ENCODE data around the gene MCCC1.
A peak's percentile ranks its signal among the peaks of the same experiment; 100 is the strongest.
"Not testable (repeated sequence)": the region's sequence is repeated elsewhere in the genome, so short reads cannot be mapped to it uniquely, and the experiment has no call there.

Gene MCCC1
- total RNA-seq: 23.7 to 33.7 reads per million in 2 donors

- DNase-seq: peak; percentile 97
These were observed at the start of gene MCCC1 for GRCh38 chr3:183099026-183099837. Gene MCCC1, minus strand, starts transcription at chr3:183099496. Its CDS starts 56 bp downstream, at chr3:183099440.

DNA sequence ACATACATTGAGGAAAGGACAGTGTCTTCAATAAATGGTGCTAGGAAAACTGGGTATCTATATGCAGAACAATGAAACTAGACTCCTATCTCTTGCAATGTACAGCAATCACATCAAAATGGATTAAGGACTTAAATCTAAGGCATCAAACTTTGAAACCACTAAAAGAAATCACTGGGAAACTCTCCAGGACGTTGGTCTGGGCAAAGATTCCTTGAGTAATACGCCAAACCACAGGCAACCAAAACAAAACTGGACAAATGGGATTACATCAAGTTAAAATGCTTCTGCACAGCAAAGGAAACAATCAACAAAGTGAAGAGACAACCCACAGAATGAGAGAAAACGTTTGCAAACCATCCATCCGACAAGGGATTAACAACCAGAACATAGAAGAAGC is 48.8 kb upstream of the MCCC1 start:
- no peak for DNase-seq

- no peak for DNase-seq
These were observed 45.1 kb upstream of the MCCC1 start for GRCh38 chr3:183144363-183144762.

GRCh38 chr3:183142199-183142598 is 42.9 kb upstream of the MCCC1 start:
- no peak for DNase-seq

DNA sequence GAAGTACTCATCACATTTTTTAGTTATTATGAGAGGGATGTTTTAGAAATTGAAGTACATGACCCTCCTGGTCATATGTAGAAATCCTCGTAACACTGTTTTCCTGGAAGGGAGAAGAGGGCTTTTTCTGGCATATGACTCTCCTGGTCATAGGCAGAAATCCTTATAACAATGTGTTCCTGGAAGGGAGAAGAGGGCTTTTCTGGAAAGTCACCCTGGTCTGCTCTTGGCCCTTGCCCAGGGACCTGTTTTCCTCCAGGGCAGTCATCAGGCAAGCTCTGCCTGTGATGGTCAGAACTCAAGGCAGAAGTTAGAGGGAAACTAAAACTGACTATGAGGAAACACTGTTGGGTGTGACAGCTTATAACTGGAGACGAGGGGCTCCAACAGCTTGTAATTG is 35.5 kb upstream of the MCCC1 start:
- no peak for DNase-seq

DNA sequence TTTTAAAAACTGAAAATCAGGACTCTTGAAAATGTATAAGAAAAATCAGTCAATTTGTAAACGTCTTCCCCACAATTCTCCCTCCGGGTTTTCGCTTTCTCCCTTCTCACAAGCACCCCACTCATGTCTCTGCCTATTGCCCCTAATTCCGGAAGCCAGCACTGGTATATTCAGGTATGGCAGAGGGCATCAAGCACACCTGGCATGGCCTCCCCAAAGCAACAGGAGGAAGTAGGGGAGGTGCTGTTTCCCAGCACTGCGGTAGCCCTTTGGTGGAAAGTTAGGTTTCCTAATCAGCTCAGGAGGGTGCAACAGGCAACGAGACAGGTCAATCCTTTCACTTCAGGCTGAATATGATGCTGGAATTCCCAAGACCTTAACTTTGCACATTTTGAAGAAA is 33.1 kb upstream of the MCCC1 start:
- DNase-seq: no peak

- DNase-seq: no peak
These were observed 32.4 kb upstream of the MCCC1 start for GRCh38 chr3:183131735-183132134.

DNA sequence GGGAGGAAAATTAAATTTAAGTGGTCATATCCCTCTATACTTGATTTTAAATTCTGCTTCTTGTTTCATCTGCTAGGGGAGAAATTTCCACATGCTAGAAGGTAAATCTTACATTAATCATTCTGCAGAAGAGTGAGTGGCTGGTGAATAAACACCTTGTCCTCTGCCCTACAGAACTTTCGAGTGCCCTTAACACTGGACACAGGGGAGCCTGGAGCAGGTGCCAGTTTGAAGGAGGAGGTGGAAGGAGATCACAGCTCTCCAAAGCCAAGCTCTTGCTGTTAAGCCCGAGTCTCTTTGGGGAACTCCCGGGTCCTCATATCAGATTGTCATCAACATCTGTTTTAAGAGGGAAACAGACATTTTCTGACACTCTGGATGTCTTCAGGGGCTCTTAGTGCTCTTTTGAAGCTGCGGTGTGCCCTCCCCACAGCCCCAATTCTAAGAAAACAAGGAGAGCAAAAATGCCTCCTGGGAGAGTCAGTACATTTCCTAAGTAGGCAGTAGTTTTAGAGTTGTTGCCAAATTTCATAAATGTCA is 32.0 kb upstream of the MCCC1 start:
- no peak for DNase-seq

DNA sequence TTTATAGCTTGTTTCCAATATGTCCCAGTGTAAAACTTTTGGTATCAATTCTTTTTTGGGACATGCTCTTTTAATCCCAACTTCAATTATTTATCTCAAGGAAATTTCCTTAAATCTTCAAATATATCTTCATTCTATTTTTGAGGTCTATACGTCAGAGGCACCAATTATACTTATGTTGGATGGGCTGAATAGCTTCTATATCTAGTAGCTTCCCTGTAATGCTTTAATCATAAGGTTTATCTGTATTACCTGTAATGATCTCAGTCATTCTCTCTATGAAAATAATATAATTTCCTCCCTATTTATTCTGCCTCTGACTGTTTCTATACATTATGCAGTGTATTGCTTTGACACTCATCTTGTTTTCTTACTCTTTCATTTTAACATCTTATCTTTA is 29.9 kb upstream of the MCCC1 start:
- DNase-seq: no peak

GRCh38 chr3:183128709-183129108 is 29.4 kb upstream of the MCCC1 start:
- no peak for DNase-seq

GRCh38 chr3:183123891-183124290 is 24.6 kb upstream of the MCCC1 start:
- DNase-seq: no peak

- no peak for DNase-seq
These were observed 23.1 kb upstream of the MCCC1 start for GRCh38 chr3:183122257-183122932.

GRCh38 chr3:183120538-183121215 is 21.4 kb upstream of the MCCC1 start:
- no peak for DNase-seq

DNA sequence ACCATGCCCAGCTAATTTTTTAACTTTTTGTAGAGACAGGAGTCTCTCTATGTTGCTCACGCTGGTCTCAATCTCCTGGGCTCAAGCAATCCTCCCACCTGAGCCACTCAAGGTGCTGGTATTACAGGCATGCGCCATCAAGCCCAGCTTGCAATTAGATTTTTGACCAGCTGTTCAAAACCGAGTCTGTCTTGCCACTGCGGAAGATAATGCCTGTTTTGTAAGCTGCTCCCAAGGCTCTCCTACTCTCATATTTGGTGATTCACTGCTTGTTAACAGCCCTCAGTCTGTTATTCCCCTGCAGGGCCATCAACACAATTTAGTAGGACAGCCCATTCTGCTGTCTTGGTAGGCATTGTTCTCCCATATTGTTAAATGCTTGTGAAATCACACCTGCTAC is 17.8 kb upstream of the MCCC1 start:
- DNase-seq: no peak

- DNase-seq: peak; percentile 39
These were observed 16.8 kb upstream of the MCCC1 start for GRCh38 chr3:183116025-183116614.

- DNase-seq: no peak
These were observed 15.3 kb upstream of the MCCC1 start for GRCh38 chr3:183114384-183115178.

DNA sequence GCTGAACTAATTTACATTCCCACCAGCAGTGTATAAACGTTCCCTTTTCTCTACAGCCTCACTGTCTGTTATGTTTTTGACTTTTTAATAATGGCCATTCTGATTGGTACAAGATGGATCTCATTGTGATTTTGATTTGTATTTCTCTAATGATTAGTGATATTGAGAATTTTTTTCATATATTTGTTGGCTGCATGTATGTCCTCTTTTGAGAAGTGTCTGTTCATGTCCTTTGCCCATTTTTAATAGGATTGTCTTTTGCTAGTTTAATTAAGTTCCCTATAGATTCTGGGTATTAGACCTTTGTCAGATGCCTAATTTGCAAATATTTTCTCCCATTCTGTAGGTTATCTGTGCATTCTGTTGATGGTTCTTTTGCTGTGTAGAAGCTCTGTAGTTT is 10.6 kb upstream of the MCCC1 start:
- not testable (repeated sequence) for DNase-seq

DNA sequence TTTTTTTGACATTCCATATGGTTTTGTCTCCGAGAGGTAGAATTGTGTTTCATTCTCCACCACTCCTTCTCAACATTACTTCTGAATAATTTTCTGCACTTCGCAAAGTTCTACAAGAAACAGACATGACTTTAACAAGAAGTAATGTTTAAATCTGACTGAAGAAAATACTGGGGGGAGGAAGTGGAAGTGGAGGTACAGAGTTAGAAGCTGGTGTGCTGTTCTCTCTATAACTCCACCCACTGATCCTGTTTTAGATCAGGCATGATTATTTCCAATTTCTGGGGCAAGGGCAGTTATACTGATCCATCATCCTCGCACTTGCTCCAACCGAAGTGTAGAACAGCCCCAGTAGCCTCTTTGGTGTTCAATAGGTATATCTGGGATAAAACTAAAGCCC is 9.2 kb upstream of the MCCC1 start:
- no peak for DNase-seq

GRCh38 chr3:183108001-183108449 is 8.7 kb upstream of the MCCC1 start:
- no peak for DNase-seq

DNA sequence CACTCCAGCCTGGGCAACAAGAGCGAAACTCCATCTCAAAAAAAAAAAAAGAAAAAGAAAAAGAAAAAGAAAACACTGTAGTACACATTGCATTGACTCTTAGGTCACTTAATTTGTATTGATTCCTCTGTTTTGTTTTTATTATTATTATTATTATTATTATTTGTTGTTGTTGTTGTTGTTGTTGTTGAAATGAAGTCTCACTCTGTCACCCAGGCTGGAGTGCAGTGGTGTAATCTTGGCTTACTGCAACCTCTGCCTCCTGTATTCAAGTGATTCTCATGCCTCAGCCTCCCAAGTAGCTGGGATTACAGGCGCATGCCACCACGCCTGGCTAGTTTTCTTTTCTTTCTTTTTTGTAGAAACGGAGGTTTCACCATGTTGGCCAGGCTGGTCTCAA is 8.1 kb upstream of the MCCC1 start:
- DNase-seq: not testable (repeated sequence)

- DNase-seq: no peak
These were observed 7.3 kb upstream of the MCCC1 start for GRCh38 chr3:183106635-183107034.

DNA sequence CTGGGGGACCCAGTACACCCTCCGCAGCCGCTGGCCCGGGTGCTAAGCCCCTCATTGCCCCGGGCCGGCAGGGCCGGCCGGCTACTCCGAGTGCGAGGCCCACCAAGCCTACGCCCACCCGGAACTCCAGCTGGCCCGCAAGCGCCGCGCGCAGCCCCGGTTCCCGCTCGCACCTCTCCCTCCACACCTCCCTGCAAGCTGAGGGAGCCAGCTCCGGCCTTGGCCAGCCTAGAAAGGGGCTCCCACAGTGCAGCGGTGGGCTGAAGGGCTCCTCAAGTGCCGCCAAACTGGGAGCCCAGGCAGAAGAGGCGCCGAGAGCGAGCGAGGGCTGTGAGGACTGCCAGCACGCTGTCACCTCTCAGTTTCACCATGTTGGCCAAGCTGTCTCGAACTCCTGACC is 4.7 kb upstream of the MCCC1 start:
- not testable (repeated sequence) for DNase-seq
